Body of pancreas (tissue), 4 donors: ENCODE results near the gene TRPC4. TPM values are rescaled to one million over a fixed set of nuclear protein-coding genes. Genes with fewer than 3 reads are reported as not detected.

Source experiments
- ATAC-seq: fragments of 150-250 bp; one replicate; pipeline ENCODE4 v1.9.1; 2016
- DNase-seq, 4 donors: peaks; one replicate each; pipeline ENCODE4 v3.0.0-alpha.2; 2019
- H3K27ac ChIP-seq, 4 donors: fragments of 200-600 bp; sonication (generic); 1 replicate in 3 of 4; 2 replicates in 1 of 4; pipeline versions ENCODE4 v1.5.1 to v1.6.1; 2016 to 2019; ENCODE audit warnings: mild to moderate bottlenecking in 1 of 4, mixed read lengths in 1 of 4, moderate library complexity in 1 of 4
- H3K27me3 ChIP-seq, 2 donors: fragments of 200-600 bp; sonication (generic); one replicate each; pipeline ENCODE4 v1.6.0; 2016; ENCODE audit warnings: mild to moderate bottlenecking in 1 of 2
- H3K36me3 ChIP-seq, 2 donors: fragments of 200-600 bp; sonication (generic); replicated peaks in 1 of 2; 2 replicates each; pipeline ENCODE4 v1.5.1; 2016; ENCODE audit warnings: low read depth in 2 of 2; ENCODE audit not compliant: insufficient read depth in 1 of 2
- H3K4me1 ChIP-seq: fragments of 200-600 bp; sonication (generic); one replicate; pipeline ENCODE4 v1.6.0; 2016
- H3K4me3 ChIP-seq, 2 donors: fragments of 200-600 bp; sonication (generic); 1 replicate in 1 of 2; 2 replicates in 1 of 2; pipeline ENCODE4 v1.5.1; 2016 to 2019
- H3K9me3 ChIP-seq, 3 donors: fragments of 200-600 bp; sonication (generic); 1 replicate in 2 of 3; 2 replicates in 1 of 3; pipeline ENCODE4 v1.5.1; 2016
- CTCF ChIP-seq, 7 experiments: fragments of 450-650 bp in 4 of 7; fragments of 200-600 bp in 3 of 7; sonication (generic) in 3 of 7; IDR thresholded peaks; one replicate each; pipeline ENCODE4 v1.5.1; 2016 to 2019; ENCODE audit warnings: antibody characterized with exemption in 7 of 7
- POLR2A ChIP-seq, 3 donors: fragments of 450-650 bp; IDR thresholded peaks; one replicate each; pipeline ENCODE4 v1.6.1; 2016; ENCODE audit warnings: antibody characterized with exemption in 3 of 3, mild to moderate bottlenecking in 2 of 3
- WGBS, 2 donors: methylation state at CpG; one replicate each; pipeline ENCODE4 v1.1.5; 2017; 5-methylcytosine and 5-hydroxymethylcytosine counted together
- intact Hi-C: fragments of 100-400 bp; cut with DNase I; formaldehyde crosslinking; loops from one replicate; pipeline ENCODE4 v1.15.1; 2023
- total RNA-seq, 2 donors: library from RNA; depleted of rRNA; stranded (reverse); fragments of >200 nt; gene quantifications; one replicate each; pipeline ENCODE4 v1.1.0, GENCODE V29; 2016

Gene TRPC4
- total RNA-seq, 2 donors from 2014 or later: 0.33 to 2.6 TPM

DNA sequence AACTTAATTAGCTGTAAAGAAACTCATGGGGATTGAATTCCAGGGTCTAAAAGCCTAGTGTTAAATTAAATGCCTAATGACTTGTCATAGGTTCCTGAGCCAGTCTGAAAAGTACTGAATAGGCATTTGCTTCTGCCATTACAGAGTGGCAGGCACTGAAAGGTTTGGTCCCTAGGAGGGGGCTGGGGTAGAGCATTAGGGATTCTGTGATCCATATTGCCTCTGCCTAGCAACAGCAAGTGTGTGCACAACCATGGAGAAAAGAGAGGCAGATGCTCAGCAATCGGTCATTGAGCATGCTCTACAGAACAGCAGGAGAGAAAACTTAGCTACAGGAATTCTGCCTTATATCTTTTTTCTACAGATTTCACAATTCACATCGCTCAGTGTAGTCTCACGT, 133.5 kb downstream of the TRPC4 start:
- Histone ChIP-seq H3K27ac (no peak overlapping the region), H3K4me1 (no peaks in the 10 kb centered on the region), H3K36me3 (no peaks in the 10 kb centered on the region), H3K27me3 (no peaks in the 10 kb centered on the region), H3K9me3 (no peaks in the 10 kb centered on the region), H3K4me3 (no peak overlapping the region)
- DNase-seq: no peak
- WGBS, 2 donors: 58 to 71% methylated on average over 3 of the region's 3 CpGs
- ATAC-seq: no peak
- intact Hi-C loops: no loop called here
- TF ChIP-seq CTCF (IDR thresholded peaks at IDR 0.05) (no peak), POLR2A (IDR thresholded peaks at IDR 0.05) (no peak)

- DNase-seq: no peak
- TF ChIP-seq POLR2A (IDR thresholded peaks at IDR 0.05): no peak
- no peak for TF ChIP-seq CTCF (IDR thresholded peaks at IDR 0.05)
- Histone ChIP-seq H3K27ac (no peak overlapping the region), H3K4me3 (no peak overlapping the region), H3K36me3 (no peaks in the 10 kb centered on the region), H3K27me3 (no peaks in the 10 kb centered on the region), H3K4me1 (no peaks in the 10 kb centered on the region), H3K9me3 (no peaks in the 10 kb centered on the region)
- 47 to 55% methylated on average over 4 of the region's 4 CpGs for WGBS, 2 donors
- intact Hi-C loops: no loop called here
- no peak for ATAC-seq
Observed at GRCh38 chr13:37735293-37735692, 134.3 kb downstream of the TRPC4 start.

- no peak for DNase-seq
- intact Hi-C loops: no loop called here
Observed at GRCh38 chr13:37729876-37730275, 139.7 kb downstream of the TRPC4 start.

GRCh38 chr13:37716420-37717195, 153.0 kb downstream of the TRPC4 start:
- WGBS, 2 donors: 46 to 54% methylated on average over 8 of the region's 8 CpGs
- DNase-seq: no peak

More at GRCh38 chr13:37729876-37730275, 139.7 kb downstream of the TRPC4 start:
- Histone ChIP-seq H3K27ac (no peak overlapping the region), H3K9me3 (no peaks in the 10 kb centered on the region), H3K27me3 (no peaks in the 10 kb centered on the region), H3K36me3 (no peaks in the 10 kb centered on the region), H3K4me1 (no peaks in the 10 kb centered on the region), H3K4me3 (no peak overlapping the region)
- ATAC-seq: no peak
- WGBS, 2 donors: 80 to 88% methylated on average over 4 of the region's 4 CpGs
- TF ChIP-seq POLR2A (IDR thresholded peaks at IDR 0.05): no peak
- no peak for TF ChIP-seq CTCF (IDR thresholded peaks at IDR 0.05)

More at GRCh38 chr13:37716420-37717195, 153.0 kb downstream of the TRPC4 start:
- intact Hi-C loops: no loop called here
- no peak overlapping the region for H3K27ac ChIP-seq
- no peaks in the 10 kb centered on the region for H3K27me3 ChIP-seq
- ATAC-seq: no peak
- no peak overlapping the region for H3K4me3 ChIP-seq
- TF ChIP-seq CTCF (IDR thresholded peaks at IDR 0.05): no peak
- no peak for TF ChIP-seq POLR2A (IDR thresholded peaks at IDR 0.05)
- no peaks in the 10 kb centered on the region for H3K4me1 ChIP-seq
- peaks cover 0 to 3% (median 0%) of the 10 kb centered on the region in 3 donors for H3K9me3 ChIP-seq
- no peaks in the 10 kb centered on the region for H3K36me3 ChIP-seq
